Breast epithelium (tissue), 3 donors: ENCODE results near the gene PRDM10.

Source experiments
- CTCF ChIP-seq, 3 donors: fragments of 450-650 bp; IDR thresholded peaks; one replicate each; pipeline ENCODE4 v1.5.1; 2016 to 2017; ENCODE audit warnings: antibody characterized with exemption in 3 of 3, mild to moderate bottlenecking in 3 of 3, moderate library complexity in 3 of 3
- POLR2A ChIP-seq: fragments of 450-650 bp; IDR thresholded peaks from one replicate; pipeline ENCODE4 v1.6.1; 2016; ENCODE audit warnings: antibody characterized with exemption, mild to moderate bottlenecking, moderate library complexity

GRCh38 chr11:129976328-129976727 is 26.3 kb downstream of the PRDM10 start:
- TF ChIP-seq POLR2A: no peak
- no peak for TF ChIP-seq CTCF (IDR thresholded peaks at IDR 0.05)
